ENCODE measurements around the gene EHF. TPM values are rescaled to one million over a fixed set of nuclear protein-coding genes. Genes with fewer than 3 reads are reported as not detected.

Gene EHF
- total and polyA plus RNA-seq, 4 donors: 8.9 to 144 (median 62.9) TPM

GRCh38 chr11:34606326-34607120 lies 14.4 kb upstream of the EHF start:
- no peaks in the 10 kb centered on the region for H3K9me3 ChIP-seq (ENCODE audit: control insufficient read depth in 4 of 4, insufficient read depth in 3 of 4, low read length in 3 of 4)
- no peaks in the 10 kb centered on the region for H3K27me3 ChIP-seq (ENCODE audit: control insufficient read depth in 3 of 3, insufficient read depth in 3 of 3, low read length in 2 of 3)
- no peak overlapping the region for H3K27ac ChIP-seq (ENCODE audit: low read depth in 1 of 2, low read length in 1 of 2)
- 54 to 62% methylated on average over 4 of the region's 4 CpGs for WGBS, 2 donors
- ATAC-seq (ENCODE audit: insufficient read depth, low FRiP score) (no peak), DNase-seq (no peak)
- H3K4me1 ChIP-seq (ENCODE audit: control insufficient read depth in 5 of 5, insufficient read depth in 5 of 5, low read length in 5 of 5): peaks cover 0 to 8% (median 5%) of the 10 kb centered on the region in 5 donors
- no peak overlapping the region for H3K4me3 ChIP-seq
- no peak overlapping the region for H3K9ac ChIP-seq (ENCODE audit: insufficient read depth in 1 of 2, low read length in 2 of 2)
- no peaks in the 10 kb centered on the region for H3K36me3 ChIP-seq (ENCODE audit: control insufficient read depth in 4 of 4, insufficient read depth in 4 of 4, low read length in 4 of 4)
- TF ChIP-seq CTCF (IDR thresholded peaks at IDR 0.05; ENCODE audit: control extremely low read depth, extremely low read depth): no peak

- no peak for TF ChIP-seq CTCF (IDR thresholded peaks at IDR 0.05; ENCODE audit: control extremely low read depth, extremely low read depth)
- H3K27ac ChIP-seq (ENCODE audit: low read depth in 1 of 2, low read length in 1 of 2): no peak overlapping the region
- ATAC-seq (ENCODE audit: insufficient read depth, low FRiP score) (no peak), DNase-seq (no peak)
- peaks cover 0 to 2% (median 0%) of the 10 kb centered on the region in 5 donors for H3K4me1 ChIP-seq (ENCODE audit: control insufficient read depth in 5 of 5, insufficient read depth in 5 of 5, low read length in 5 of 5)
- no peak overlapping the region for H3K9ac ChIP-seq (ENCODE audit: insufficient read depth in 1 of 2, low read length in 2 of 2)
- no peaks in the 10 kb centered on the region for H3K9me3 ChIP-seq (ENCODE audit: control insufficient read depth in 4 of 4, insufficient read depth in 3 of 4, low read length in 3 of 4)
- no peaks in the 10 kb centered on the region for H3K36me3 ChIP-seq (ENCODE audit: control insufficient read depth in 4 of 4, insufficient read depth in 4 of 4, low read length in 4 of 4)
- H3K4me3 ChIP-seq: no peak overlapping the region
- 79 to 84% methylated on average over 7 of the region's 7 CpGs for WGBS, 2 donors
- H3K27me3 ChIP-seq (ENCODE audit: control insufficient read depth in 3 of 3, insufficient read depth in 3 of 3, low read length in 2 of 3): no peaks in the 10 kb centered on the region
Measured at GRCh38 chr11:34609187-34609751, 11.6 kb upstream of the EHF start.

- ATAC-seq (ENCODE audit: insufficient read depth, low FRiP score) (no peak), DNase-seq (no peak)
- Histone ChIP-seq H3K4me3 (no peak overlapping the region), H3K27ac (ENCODE audit: low read depth in 1 of 2, low read length in 1 of 2) (no peak overlapping the region), H3K4me1 (ENCODE audit: control insufficient read depth in 5 of 5, insufficient read depth in 5 of 5, low read length in 5 of 5) (peaks cover 0 to 5% (median 0%) of the 10 kb centered on the region in 5 donors), H3K9me3 (ENCODE audit: control insufficient read depth in 4 of 4, insufficient read depth in 3 of 4, low read length in 3 of 4) (no peaks in the 10 kb centered on the region), H3K27me3 (ENCODE audit: control insufficient read depth in 3 of 3, insufficient read depth in 3 of 3, low read length in 2 of 3) (no peaks in the 10 kb centered on the region), H3K36me3 (ENCODE audit: control insufficient read depth in 4 of 4, insufficient read depth in 4 of 4, low read length in 4 of 4) (no peaks in the 10 kb centered on the region), H3K9ac (ENCODE audit: insufficient read depth in 1 of 2, low read length in 2 of 2) (no peak overlapping the region)
- WGBS, 2 donors: 90 to 91% methylated on average over 7 of the region's 7 CpGs
- TF ChIP-seq CTCF (IDR thresholded peaks at IDR 0.05; ENCODE audit: control extremely low read depth, extremely low read depth): no peak
Measured at GRCh38 chr11:34609850-34610249, 11.0 kb upstream of the EHF start.
